Large intestine (tissue), 3 donors: ENCODE data around the gene PIM1. TPM values are rescaled to one million over a fixed set of nuclear protein-coding genes. Genes with fewer than 3 reads are reported as not detected.

Experiments used
- DNase-seq, 2 donors: peaks; one replicate each; pipeline versions ENCODE4 v3.0.0 to v3.0.0-alpha.2; 2013
- H3K27ac ChIP-seq: one replicate; pipeline ENCODE4 v1.5.1; 2013; ENCODE audit warnings: low read length
- H3K27me3 ChIP-seq: 2 replicates; pipeline ENCODE4 v1.6.1; 2013; ENCODE audit warnings: low read length; ENCODE audit not compliant: control insufficient read depth, insufficient read depth
- H3K36me3 ChIP-seq: 2 replicates; pipeline ENCODE4 v1.6.1; 2013; ENCODE audit warnings: low read length; ENCODE audit not compliant: control insufficient read depth, insufficient read depth
- H3K4me1 ChIP-seq: one replicate; pipeline ENCODE4 v1.6.1; 2013; ENCODE audit warnings: low read length; ENCODE audit not compliant: control insufficient read depth, insufficient read depth
- H3K4me3 ChIP-seq: one replicate; pipeline ENCODE4 v1.5.1; 2013; ENCODE audit warnings: low read length
- H3K9me3 ChIP-seq: one replicate; pipeline ENCODE4 v1.6.1; 2013; ENCODE audit warnings: mild to moderate bottlenecking, low read depth, low read length, moderate library complexity; ENCODE audit not compliant: control insufficient read depth
- WGBS: methylation state at CpG from one replicate; pipeline ENCODE4 v1.1.5; 2013; ENCODE audit warnings: low lambda C conversion rate; ENCODE audit not compliant: insufficient coverage; 5-methylcytosine and 5-hydroxymethylcytosine counted together
- polyA plus RNA-seq: library from polyadenylated mRNA; unstranded; fragments of 120-200 nt; gene quantifications from one replicate; pipeline ENCODE4 v1.2.1, GENCODE V29; 2013

The PIM1 gene
- polyA plus RNA-seq, 1 donor: 71.3 TPM

GRCh38 chr6:37149745-37150144, 20.2 kb upstream of the PIM1 start:
- DNase-seq: no peak
- no peak overlapping the region for H3K4me3 ChIP-seq
- H3K27ac ChIP-seq: no peak overlapping the region
- no peaks in the 10 kb centered on the region for H3K36me3 ChIP-seq
- no peaks in the 10 kb centered on the region for H3K27me3 ChIP-seq
- H3K4me1 ChIP-seq: peaks cover 3% of the 10 kb centered on the region
- no peaks in the 10 kb centered on the region for H3K9me3 ChIP-seq

- no peak overlapping the region for H3K27ac ChIP-seq
- H3K4me3 ChIP-seq: no peak overlapping the region
- 88% methylated on average over 2 of the region's 3 CpGs for WGBS
These were observed 19.6 kb upstream of the PIM1 start for GRCh38 chr6:37150314-37150713.

GRCh38 chr6:37155394-37156312, 14.3 kb upstream of the PIM1 start:
- Histone ChIP-seq H3K4me3 (no peak overlapping the region), H3K36me3 (no peaks in the 10 kb centered on the region), H3K27me3 (no peaks in the 10 kb centered on the region), H3K27ac (peak overlapping the region; percentile 46), H3K9me3 (no peaks in the 10 kb centered on the region), H3K4me1 (peaks cover 11% of the 10 kb centered on the region)
- DNase-seq: peak; percentile 18 to 49
- WGBS: no CpG with 5 or more reads among the region's 11 CpGs

More at GRCh38 chr6:37150314-37150713, 19.6 kb upstream of the PIM1 start:
- H3K27me3 ChIP-seq: no peaks in the 10 kb centered on the region
- H3K4me1 ChIP-seq: peaks cover 5% of the 10 kb centered on the region
- no peaks in the 10 kb centered on the region for H3K36me3 ChIP-seq
- no peak for DNase-seq
- H3K9me3 ChIP-seq: no peaks in the 10 kb centered on the region

GRCh38 chr6:37158508-37158907, 11.4 kb upstream of the PIM1 start:
- Histone ChIP-seq H3K36me3 (no peaks in the 10 kb centered on the region), H3K4me1 (peaks cover 11% of the 10 kb centered on the region), H3K27ac (no peak overlapping the region), H3K9me3 (no peaks in the 10 kb centered on the region), H3K27me3 (no peaks in the 10 kb centered on the region), H3K4me3 (no peak overlapping the region)
- WGBS: 100% methylated on average over 2 of the region's 6 CpGs
- DNase-seq: no peak

GRCh38 chr6:37160922-37161778, 8.8 kb upstream of the PIM1 start:
- Histone ChIP-seq H3K27ac (peak overlapping the region; percentile 25), H3K4me3 (no peak overlapping the region), H3K36me3 (no peaks in the 10 kb centered on the region), H3K4me1 (no peaks in the 10 kb centered on the region), H3K9me3 (no peaks in the 10 kb centered on the region), H3K27me3 (no peaks in the 10 kb centered on the region)
- 100% methylated on average over 1 of the region's 8 CpGs for WGBS
- no peak for DNase-seq

- DNase-seq: no peak
- 100% methylated on average over 1 of the region's 4 CpGs for WGBS
- no peaks in the 10 kb centered on the region for H3K27me3 ChIP-seq
These were observed 7.2 kb upstream of the PIM1 start for GRCh38 chr6:37162740-37163139.

GRCh38 chr6:37168163-37168758, 1.7 kb upstream of the PIM1 start:
- no peak for DNase-seq
- Histone ChIP-seq H3K9me3 (no peaks in the 10 kb centered on the region), H3K36me3 (peaks cover 14% of the 10 kb centered on the region), H3K27ac (peak overlapping the region; percentile 95), H3K4me3 (no peak overlapping the region), H3K4me1 (peaks cover 13% of the 10 kb centered on the region), H3K27me3 (no peaks in the 10 kb centered on the region)
- WGBS: 100% methylated on average over 1 of the region's 5 CpGs

More at GRCh38 chr6:37162740-37163139, 7.2 kb upstream of the PIM1 start:
- H3K9me3 ChIP-seq: no peaks in the 10 kb centered on the region
- H3K36me3 ChIP-seq: no peaks in the 10 kb centered on the region
- no peaks in the 10 kb centered on the region for H3K4me1 ChIP-seq
- no peak overlapping the region for H3K4me3 ChIP-seq
- no peak overlapping the region for H3K27ac ChIP-seq

GRCh38 chr6:37168811-37169495, 999 bp upstream of the PIM1 start:
- Histone ChIP-seq H3K4me1 (peaks cover 18% of the 10 kb centered on the region), H3K4me3 (peak overlapping the region; percentile 76), H3K9me3 (no peaks in the 10 kb centered on the region), H3K27me3 (no peaks in the 10 kb centered on the region), H3K36me3 (peaks cover 21% of the 10 kb centered on the region), H3K27ac (peak overlapping the region; percentile 95)
- DNase-seq: peak in 1 of 2 donors; percentile 40
- WGBS: no CpG with 5 or more reads among the region's 29 CpGs

- DNase-seq: peak; percentile 53 to 72
- Histone ChIP-seq H3K4me1 (peaks cover 21% of the 10 kb centered on the region), H3K27ac (peak overlapping the region; percentile 89), H3K36me3 (peaks cover 35% of the 10 kb centered on the region), H3K9me3 (no peaks in the 10 kb centered on the region), H3K4me3 (peak overlapping the region; percentile 74), H3K27me3 (no peaks in the 10 kb centered on the region)
- WGBS: no CpG with 5 or more reads among the region's 92 CpGs
These were observed 585 bp downstream of the PIM1 start for GRCh38 chr6:37170273-37171200.
